Endothelial cell of umbilical vein (primary cell): ENCODE measurements around the gene DDX46. TPM values are rescaled to one million over a fixed set of nuclear protein-coding genes. Genes with fewer than 3 reads are reported as not detected.

Source experiments
- BruUV-seq: library from RNA; stranded (reverse); fragments of 400-500 nt; replicated peaks from 2 replicates; lab custom pipeline; 2021; lab: Mats Ljungman, UMichigan
- CTCF ChIA-PET: fragments of 300-600, 350-600 bp; sonication (Branson Sonifier 250); formaldehyde crosslinking; loops from one replicate; lab custom pipeline; 2021; ENCODE audit warnings: antibody characterized with exemption, inconsistent platforms; lab: Charles Lee
- POLR2A ChIA-PET: fragments of 300-600, 350-600 bp; sonication (Branson Sonifier 250); formaldehyde crosslinking; loops from one replicate; lab custom pipeline; 2021; ENCODE audit warnings: antibody characterized with exemption, inconsistent platforms; lab: Charles Lee
- DNase-seq: peaks from one replicate; pipeline ENCODE4 v3.0.0-alpha.2; 2011; ENCODE audit warnings: low read depth, low spot score
- FAIRE-seq: peaks from 2 replicates; lab custom pipeline; 2011; peaks lifted over from hg19 to GRCh38; lab: Jason Lieb, UNC
- H2AFZ ChIP-seq: 2 replicates; pipeline ENCODE4 v1.6.0; 2012; ENCODE audit warnings: low read depth, low read length, control low read depth, inconsistent platforms
- H3K27ac ChIP-seq: 2 replicates; pipeline ENCODE4 v1.5.1; 2011; ENCODE audit warnings: low read depth, mild to moderate bottlenecking, control low read depth, low read length, moderate library complexity; ENCODE audit not compliant: insufficient read depth
- H3K27me3 ChIP-seq, 2 experiments: 2 replicates each; pipeline versions ENCODE4 v1.6.0 to v1.6.1; 2011; ENCODE audit warnings: low read length in 2 of 2, mixed read lengths in 1 of 2; ENCODE audit not compliant: control insufficient read depth in 2 of 2, insufficient read depth in 2 of 2
- H3K36me3 ChIP-seq, 2 experiments: 2 replicates in 1 of 2; 3 replicates in 1 of 2; pipeline ENCODE4 v1.5.1; 2011; ENCODE audit warnings: low read length in 2 of 2, mild to moderate bottlenecking in 1 of 2, moderate library complexity in 1 of 2; ENCODE audit not compliant: control insufficient read depth in 2 of 2, insufficient read depth in 2 of 2; ENCODE audit errors: extremely low read depth in 1 of 2
- H3K4me1 ChIP-seq: 3 replicates; pipeline ENCODE4 v1.5.1; 2011; ENCODE audit warnings: mild to moderate bottlenecking, low read length; ENCODE audit not compliant: control insufficient read depth, insufficient read depth; ENCODE audit errors: extremely low read depth
- H3K4me2 ChIP-seq: 2 replicates; pipeline ENCODE4 v1.6.1; 2011; ENCODE audit warnings: low read length, control low read depth, mixed read lengths; ENCODE audit not compliant: insufficient read depth
- H3K4me3 ChIP-seq, 3 experiments: fragments of 200-600 bp in 1 of 3; sonication (generic), shearing (Covaris generic) in 1 of 3; replicated peaks in 1 of 3; 2 replicates each; pipeline ENCODE4 v1.5.1; 2011 to 2016; ENCODE audit warnings: control low read depth in 3 of 3, low read length in 3 of 3, mild to moderate bottlenecking in 2 of 3, inconsistent platforms in 1 of 3, low read depth in 1 of 3, moderate library complexity in 1 of 3; ENCODE audit not compliant: insufficient read depth in 1 of 3
- H3K79me2 ChIP-seq: 2 replicates; pipeline ENCODE4 v1.6.0; 2012; ENCODE audit warnings: low read length, inconsistent platforms; ENCODE audit not compliant: control insufficient read depth, insufficient read depth
- H3K9ac ChIP-seq: replicated peaks from 2 replicates; pipeline ENCODE3; 2011; ENCODE audit warnings: low read length, control low read depth; ENCODE audit not compliant: insufficient read depth; ENCODE audit errors: extremely low read depth
- H3K9me1 ChIP-seq: replicated peaks from 3 replicates; pipeline ENCODE4 v1.6.0; 2011; ENCODE audit warnings: mild to moderate bottlenecking, low read length; ENCODE audit not compliant: control insufficient read depth, insufficient read depth; ENCODE audit errors: extremely low read depth
- H3K9me3 ChIP-seq: replicated peaks from 2 replicates; pipeline ENCODE4 v1.5.1; 2012; ENCODE audit warnings: low read length, inconsistent platforms; ENCODE audit not compliant: control insufficient read depth, insufficient read depth
- H4K20me1 ChIP-seq: replicated peaks from 2 replicates; pipeline ENCODE3; 2011; ENCODE audit warnings: mild to moderate bottlenecking, low read length; ENCODE audit not compliant: control insufficient read depth, insufficient read depth; ENCODE audit errors: extremely low read depth
- EZH2 ChIP-seq: IDR thresholded peaks from 2 replicates; pipeline ENCODE4 v1.6.1; 2012; ENCODE audit warnings: borderline replicate concordance, low read depth, mild to moderate bottlenecking, moderate library complexity, low read length, inconsistent platforms; ENCODE audit not compliant: severe bottlenecking
- FOS ChIP-seq: IDR thresholded peaks from 2 replicates; pipeline ENCODE4 v1.6.1; 2011; ENCODE audit warnings: mild to moderate bottlenecking, low read length, moderate library complexity, borderline replicate concordance; ENCODE audit not compliant: insufficient read depth
- GATA2 ChIP-seq: IDR thresholded peaks from 2 replicates; pipeline ENCODE4 v1.7.0; 2011; ENCODE audit warnings: low read depth, mild to moderate bottlenecking, moderate library complexity, mixed read lengths, low read length; ENCODE audit not compliant: insufficient read length, insufficient read depth
- JUN ChIP-seq: IDR thresholded peaks from 2 replicates; pipeline ENCODE4 v1.6.1; 2011; ENCODE audit warnings: borderline replicate concordance, low read depth; ENCODE audit not compliant: insufficient read length, insufficient read depth
- MYC ChIP-seq: IDR thresholded peaks from one replicate; pipeline ENCODE4 v1.6.1; 2011; ENCODE audit warnings: mild to moderate bottlenecking, low read depth, low read length
- POLR2A ChIP-seq: IDR thresholded peaks from 2 replicates; pipeline ENCODE4 v1.6.1; 2012; ENCODE audit warnings: low read depth, mild to moderate bottlenecking, control low read depth, low read length
- POLR2AphosphoS5 ChIP-seq: IDR thresholded peaks from 2 replicates; pipeline ENCODE4 v1.6.1; 2012; ENCODE audit warnings: low read depth, mild to moderate bottlenecking, control low read depth, low read length, moderate library complexity; ENCODE audit not compliant: insufficient read depth
- dilution Hi-C: fragments of 300-500 bp; cut with MboI; formaldehyde crosslinking; loops from one replicate; pipeline ENCODE4 v1.15.0; 2019; ENCODE audit warnings: low sequenced_read_pairs; ENCODE audit not compliant: extremely low pct_ligation_motif_present
- intact Hi-C: fragments of 100-400 bp; cut with micrococcal nuclease; formaldehyde crosslinking; loops from one replicate; pipeline ENCODE4 v1.10.0; 2022
- polyA plus RNA-seq, 4 experiments: library from polyadenylated mRNA; depleted of rRNA in 3 of 4; stranded (reverse) in 3 of 4; unstranded in 1 of 4; fragments of >200 nt; gene quantifications; 2 replicates each; pipeline versions ENCODE4 v1.2.1 to v1.2.3, GENCODE V29; 2011 to 2012; ENCODE audit warnings: missing spikeins in 1 of 4
- total RNA-seq: library from RNA; stranded (reverse); gene quantifications from 2 replicates; pipeline ENCODE4 v1.2.3, GENCODE V29; 2021
- TF ChIP-seq, protein P1 (sequence below), 2 donors: IDR thresholded peaks; 1 replicate in 1 of 2; 2 replicates in 1 of 2; pipeline ENCODE4 v1.5.1; 2011; ENCODE audit warnings: low read length in 2 of 2, mild to moderate bottlenecking in 2 of 2, moderate library complexity in 2 of 2, control low read depth in 1 of 2, inconsistent platforms in 1 of 2, low read depth in 1 of 2; ENCODE audit not compliant: insufficient read depth in 1 of 2; ENCODE audit errors: extremely low read depth in 1 of 2
- TF ChIP-seq, protein P2 (sequence below): IDR thresholded peaks from 2 replicates; pipeline ENCODE4 v1.6.1; 2011; ENCODE audit not compliant: insufficient read depth, insufficient read length

DDX46 gene
- total and polyA plus RNA-seq, 2 donors (not counting 3 experiments of a cell fraction or from before 2014, with no cell fraction given) = 16.0 to 65.2 TPM

DNA sequence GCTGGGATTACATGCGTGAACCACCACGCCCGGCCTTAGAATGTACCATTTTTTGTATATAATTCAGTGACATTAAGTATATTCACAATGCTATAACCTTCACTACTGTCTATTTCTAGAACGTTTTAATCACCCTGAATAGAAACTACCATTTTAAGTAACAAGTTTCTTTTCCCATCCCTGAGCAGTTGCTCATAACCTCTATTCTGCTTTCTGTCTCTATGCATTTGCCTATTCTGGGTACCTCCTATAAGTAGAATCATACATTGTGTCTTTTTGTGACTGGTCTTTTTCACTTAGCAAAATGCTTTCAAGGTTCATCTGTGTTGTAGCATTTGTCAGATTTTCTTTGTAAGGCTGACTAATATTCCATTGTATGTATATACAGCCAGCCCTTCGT, 39.9 kb downstream of the DDX46 start:
- Histone ChIP-seq H3K9me3 (no peaks in the 10 kb centered on the region), H3K9me1 (no peaks in the 10 kb centered on the region), H3K27ac (no peak overlapping the region), H4K20me1 (no peaks in the 10 kb centered on the region), H3K27me3 (no peaks in the 10 kb centered on the region), H3K4me2 (no peak overlapping the region), H3K79me2 (no peaks in the 10 kb centered on the region), H2AFZ (no peak overlapping the region), H3K4me1 (no peaks in the 10 kb centered on the region), H3K4me3 (no peak overlapping the region), H3K9ac (no peak overlapping the region), H3K36me3 (peaks cover 14 to 19% of the 10 kb centered on the region in 2 experiments)
- ChIA-PET POLR2A (no interaction called here), CTCF (interaction anchor here (1.3 kb wide), 1 partner anchor 79 kb away, joined by 3 read pairs; no protein-coding TSS in a partner anchor)
- TF ChIP-seq, protein P1, sequence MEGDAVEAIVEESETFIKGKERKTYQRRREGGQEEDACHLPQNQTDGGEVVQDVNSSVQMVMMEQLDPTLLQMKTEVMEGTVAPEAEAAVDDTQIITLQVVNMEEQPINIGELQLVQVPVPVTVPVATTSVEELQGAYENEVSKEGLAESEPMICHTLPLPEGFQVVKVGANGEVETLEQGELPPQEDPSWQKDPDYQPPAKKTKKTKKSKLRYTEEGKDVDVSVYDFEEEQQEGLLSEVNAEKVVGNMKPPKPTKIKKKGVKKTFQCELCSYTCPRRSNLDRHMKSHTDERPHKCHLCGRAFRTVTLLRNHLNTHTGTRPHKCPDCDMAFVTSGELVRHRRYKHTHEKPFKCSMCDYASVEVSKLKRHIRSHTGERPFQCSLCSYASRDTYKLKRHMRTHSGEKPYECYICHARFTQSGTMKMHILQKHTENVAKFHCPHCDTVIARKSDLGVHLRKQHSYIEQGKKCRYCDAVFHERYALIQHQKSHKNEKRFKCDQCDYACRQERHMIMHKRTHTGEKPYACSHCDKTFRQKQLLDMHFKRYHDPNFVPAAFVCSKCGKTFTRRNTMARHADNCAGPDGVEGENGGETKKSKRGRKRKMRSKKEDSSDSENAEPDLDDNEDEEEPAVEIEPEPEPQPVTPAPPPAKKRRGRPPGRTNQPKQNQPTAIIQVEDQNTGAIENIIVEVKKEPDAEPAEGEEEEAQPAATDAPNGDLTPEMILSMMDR (IDR thresholded peaks at IDR 0.05; ENCODE audit: extremely low read depth in 1 of 2, insufficient read depth in 1 of 2, low read depth in 1 of 2, low read length in 2 of 2) = no peak
- TF ChIP-seq, protein P2, sequence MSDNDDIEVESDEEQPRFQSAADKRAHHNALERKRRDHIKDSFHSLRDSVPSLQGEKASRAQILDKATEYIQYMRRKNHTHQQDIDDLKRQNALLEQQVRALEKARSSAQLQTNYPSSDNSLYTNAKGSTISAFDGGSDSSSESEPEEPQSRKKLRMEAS = no peak
- TF ChIP-seq POLR2A (no peak), EZH2 (no peak), MYC (no peak), JUN (no peak), FOS (no peak), POLR2AphosphoS5 (no peak), GATA2 (no peak)
- DNase-seq = no peak
- intact Hi-C loops = no loop called here
- BruUV-seq = no TSS peak
- dilution Hi-C loops = no loop called here
- FAIRE-seq = no peak
